T1000 (cell line): ENCODE data around the gene PPP2R2B.

Experiments used
- DNase-seq: peaks from one replicate; lab custom pipeline; 2025; ENCODE audit warnings: mixed read lengths; lab: John Stamatoyannopoulos, UW

Gene PPP2R2B

GRCh38 chr5:146825033-146825432 is 53.5 kb downstream of the PPP2R2B start:
- DNase-seq = no peak

- DNase-seq = no peak
Measured at GRCh38 chr5:146821732-146822131, 56.8 kb downstream of the PPP2R2B start.

GRCh38 chr5:146820987-146821386 is 57.6 kb downstream of the PPP2R2B start:
- no peak for DNase-seq

GRCh38 chr5:146818822-146819221 is 59.7 kb downstream of the PPP2R2B start:
- DNase-seq = no peak

GRCh38 chr5:146817973-146818372 is 60.6 kb downstream of the PPP2R2B start:
- no peak for DNase-seq

- DNase-seq = no peak
Measured at GRCh38 chr5:146816775-146817387, 61.7 kb downstream of the PPP2R2B start.

- DNase-seq = no peak
Measured at GRCh38 chr5:146815411-146815810, 63.1 kb downstream of the PPP2R2B start.

- no peak for DNase-seq
Measured at GRCh38 chr5:146813346-146814157, 65.0 kb downstream of the PPP2R2B start.

- DNase-seq = peak; percentile 32
Measured at GRCh38 chr5:146805081-146805480, 73.5 kb downstream of the PPP2R2B start.

GRCh38 chr5:146802945-146803522 is 75.5 kb downstream of the PPP2R2B start:
- DNase-seq = no peak

- DNase-seq = no peak
Measured at GRCh38 chr5:146799671-146800070, 78.9 kb downstream of the PPP2R2B start.

- no peak for DNase-seq
Measured at GRCh38 chr5:146799231-146799630, 79.3 kb downstream of the PPP2R2B start.

- DNase-seq = no peak
Measured at GRCh38 chr5:146797658-146798057, 80.9 kb downstream of the PPP2R2B start.

- DNase-seq = no peak
Measured at GRCh38 chr5:146796911-146797310, 81.6 kb downstream of the PPP2R2B start.

- DNase-seq = no peak
Measured at GRCh38 chr5:146796144-146796543, 82.4 kb downstream of the PPP2R2B start.

- no peak for DNase-seq
Measured at GRCh38 chr5:146794326-146795029, 84.1 kb downstream of the PPP2R2B start.

GRCh38 chr5:146793709-146794108 is 84.8 kb downstream of the PPP2R2B start:
- DNase-seq = no peak

- no peak for DNase-seq
Measured at GRCh38 chr5:146791471-146791870, 87.1 kb downstream of the PPP2R2B start.

GRCh38 chr5:146789712-146790653 is 88.6 kb downstream of the PPP2R2B start:
- no peak for DNase-seq

GRCh38 chr5:146788898-146789297 is 89.7 kb downstream of the PPP2R2B start:
- DNase-seq = no peak

- no peak for DNase-seq
Measured at GRCh38 chr5:146785065-146785464, 93.5 kb downstream of the PPP2R2B start.
